Measurements from ENCODE around the gene CDKN2C.
A peak's percentile ranks its signal among the peaks of the same experiment; 100 is the strongest.

Gene CDKN2C

GRCh38 chr1:50964863-50965262, 5.2 kb upstream of the CDKN2C start:
- H3K27me3 ChIP-seq (ENCODE audit: insufficient read depth, poor library complexity, severe bottlenecking), result no peaks in the 10 kb centered on the region

GRCh38 chr1:50966991-50967390, 3.1 kb upstream of the CDKN2C start:
- H3K27me3 ChIP-seq (ENCODE audit: insufficient read depth, poor library complexity, severe bottlenecking), result no peaks in the 10 kb centered on the region
- DNase-seq (ENCODE audit: low read depth in 1 of 2, low spot score in 1 of 2), result no peak
- no peak for TF ChIP-seq REST (IDR thresholded peaks at IDR 0.05; ENCODE audit: insufficient replicate concordance, low read depth)
- no peak for TF ChIP-seq POLR2AphosphoS5 (IDR thresholded peaks at IDR 0.05; ENCODE audit: low read depth)
- TF ChIP-seq CTCF (IDR thresholded peaks at IDR 0.05; ENCODE audit: insufficient read depth, low read length), result no peak
- TF ChIP-seq SPI1 (IDR thresholded peaks at IDR 0.05; ENCODE audit: borderline replicate concordance, low read depth), result no peak
- no peak for TF ChIP-seq GABPA (IDR thresholded peaks at IDR 0.05; ENCODE audit: low read depth)
- peak overlapping the region; percentile 96 for H3K27ac ChIP-seq (replicated peaks)
- H3K4me3 ChIP-seq (replicated peaks; ENCODE audit: insufficient read depth, low read length), result no peak overlapping the region

More at GRCh38 chr1:50964863-50965262, 5.2 kb upstream of the CDKN2C start:
- H3K4me3 ChIP-seq (replicated peaks; ENCODE audit: insufficient read depth, low read length), result no peak overlapping the region
- H3K27ac ChIP-seq (replicated peaks), result no peak overlapping the region
- TF ChIP-seq SPI1 (IDR thresholded peaks at IDR 0.05; ENCODE audit: borderline replicate concordance, low read depth) (no peak), CTCF (IDR thresholded peaks at IDR 0.05; ENCODE audit: insufficient read depth, low read length) (no peak), POLR2AphosphoS5 (IDR thresholded peaks at IDR 0.05; ENCODE audit: low read depth) (no peak), GABPA (IDR thresholded peaks at IDR 0.05; ENCODE audit: low read depth) (no peak), REST (IDR thresholded peaks at IDR 0.05; ENCODE audit: insufficient replicate concordance, low read depth) (no peak)
- DNase-seq (ENCODE audit: low read depth in 1 of 2, low spot score in 1 of 2), result no peak

- DNase-seq (ENCODE audit: low read depth in 1 of 2, low spot score in 1 of 2), result peak in 1 of 2 experiments; percentile 30
- Histone ChIP-seq H3K27ac (replicated peaks) (peak overlapping the region; percentile 96), H3K4me3 (replicated peaks; ENCODE audit: insufficient read depth, low read length) (peak overlapping the region; percentile 66), H3K27me3 (ENCODE audit: insufficient read depth, poor library complexity, severe bottlenecking) (no peaks in the 10 kb centered on the region)
- no peak for TF ChIP-seq SPI1 (IDR thresholded peaks at IDR 0.05; ENCODE audit: borderline replicate concordance, low read depth)
- TF ChIP-seq GABPA (IDR thresholded peaks at IDR 0.05; ENCODE audit: low read depth), result no peak
- no peak for TF ChIP-seq REST (IDR thresholded peaks at IDR 0.05; ENCODE audit: insufficient replicate concordance, low read depth)
- TF ChIP-seq POLR2AphosphoS5 (IDR thresholded peaks at IDR 0.05; ENCODE audit: low read depth), result no peak
- TF ChIP-seq CTCF (IDR thresholded peaks at IDR 0.05; ENCODE audit: insufficient read depth, low read length), result no peak
These were observed 2.5 kb upstream of the CDKN2C start for GRCh38 chr1:50967416-50968157.
